H9 (cell line): Measurements from ENCODE around the gene KCNMB2. TPM values are rescaled to one million over a fixed set of nuclear protein-coding genes. Genes with fewer than 3 reads are reported as not detected.

Experiments
- DNase-seq: peaks from one replicate; pipeline ENCODE4 v3.0.0-alpha.2; 2017
- H2AFZ ChIP-seq: one replicate; pipeline ENCODE4 v1.6.1; 2013; ENCODE audit warnings: mild to moderate bottlenecking, low read length, control low read depth, moderate library complexity
- H2AK5ac ChIP-seq: 2 replicates; pipeline ENCODE4 v1.6.1; 2013; ENCODE audit warnings: low read length, control low read depth, mixed read lengths; ENCODE audit not compliant: insufficient read length
- H2BK120ac ChIP-seq: one replicate; pipeline ENCODE4 v1.6.1; 2013; ENCODE audit warnings: low read depth, mild to moderate bottlenecking, low read length, control low read depth, inconsistent platforms; ENCODE audit not compliant: poor library complexity, severe bottlenecking
- H2BK12ac ChIP-seq: 2 replicates; pipeline ENCODE4 v1.6.1; 2013; ENCODE audit warnings: low read length, control low read depth, mixed read lengths, low read depth; ENCODE audit not compliant: insufficient read length
- H2BK15ac ChIP-seq: 2 replicates; pipeline ENCODE4 v1.6.1; 2013; ENCODE audit warnings: low read depth, low read length, control low read depth
- H2BK20ac ChIP-seq: one replicate; pipeline ENCODE4 v1.6.1; 2013; ENCODE audit warnings: low read depth, mild to moderate bottlenecking, low read length, control low read depth, inconsistent platforms; ENCODE audit not compliant: poor library complexity, severe bottlenecking
- H2BK5ac ChIP-seq: 2 replicates; pipeline ENCODE4 v1.6.1; 2013; ENCODE audit warnings: low read length, control low read depth, mixed read lengths; ENCODE audit not compliant: insufficient read length
- H3K14ac ChIP-seq: 2 replicates; pipeline ENCODE4 v1.6.1; 2013; ENCODE audit warnings: low read length, control low read depth; ENCODE audit not compliant: insufficient read depth
- H3K18ac ChIP-seq: 2 replicates; pipeline ENCODE4 v1.6.1; 2013; ENCODE audit warnings: low read depth, mild to moderate bottlenecking, mixed read lengths, low read length, control low read depth; ENCODE audit not compliant: insufficient read length
- H3K23ac ChIP-seq: 2 replicates; pipeline ENCODE4 v1.6.1; 2013; ENCODE audit warnings: low read length, control low read depth, mixed read lengths, low read depth; ENCODE audit not compliant: insufficient read length
- H3K23me2 ChIP-seq: 2 replicates; pipeline ENCODE4 v1.6.1; 2013; ENCODE audit warnings: low read depth, mild to moderate bottlenecking, mixed read lengths, low read length, control low read depth; ENCODE audit not compliant: insufficient read length, poor library complexity, severe bottlenecking
- H3K27ac ChIP-seq: 2 replicates; pipeline ENCODE4 v1.5.1; 2013; ENCODE audit warnings: low read length, control low read depth, mixed read lengths, low read depth; ENCODE audit not compliant: insufficient read length
- H3K27me3 ChIP-seq: 2 replicates; pipeline ENCODE4 v1.6.1; 2013; ENCODE audit warnings: low read length, control low read depth, inconsistent platforms; ENCODE audit not compliant: insufficient read depth
- H3K4ac ChIP-seq: 2 replicates; pipeline ENCODE4 v1.6.1; 2013; ENCODE audit warnings: low read depth, mild to moderate bottlenecking, control low read depth, inconsistent platforms, low read length, moderate library complexity
- H3K4me1 ChIP-seq: 2 replicates; pipeline ENCODE4 v1.6.1; 2013; ENCODE audit warnings: low read length, control low read depth, inconsistent platforms; ENCODE audit not compliant: insufficient read depth
- H3K4me2 ChIP-seq: 2 replicates; pipeline ENCODE4 v1.6.1; 2013; ENCODE audit warnings: low read length, control low read depth, mixed read lengths; ENCODE audit not compliant: insufficient read length, insufficient read depth
- H3K56ac ChIP-seq: 2 replicates; pipeline ENCODE4 v1.6.1; 2013; ENCODE audit warnings: low read depth, mild to moderate bottlenecking, mixed read lengths, low read length, control low read depth; ENCODE audit not compliant: insufficient read length
- H3K79me1 ChIP-seq: 2 replicates; pipeline ENCODE4 v1.6.1; 2013; ENCODE audit warnings: low read depth, mild to moderate bottlenecking, moderate library complexity, low read length, control low read depth, inconsistent platforms; ENCODE audit not compliant: insufficient read depth, poor library complexity, severe bottlenecking
- H3K79me2 ChIP-seq: 2 replicates; pipeline ENCODE4 v1.6.1; 2013; ENCODE audit warnings: low read length, control low read depth, inconsistent platforms; ENCODE audit not compliant: insufficient read depth
- H3K9ac ChIP-seq: 2 replicates; pipeline ENCODE4 v1.6.1; 2013; ENCODE audit warnings: low read length, control low read depth, mixed read lengths; ENCODE audit not compliant: insufficient read length; ENCODE audit errors: extremely low read depth
- H3K9me3 ChIP-seq: one replicate; pipeline ENCODE4 v1.6.1; 2013; ENCODE audit warnings: low read depth, low read length, inconsistent platforms; ENCODE audit not compliant: control insufficient read depth
- H3T11ph ChIP-seq: one replicate; pipeline ENCODE4 v1.6.1; 2013; ENCODE audit warnings: mild to moderate bottlenecking, low read length, control low read depth, inconsistent platforms
- H4K20me1 ChIP-seq: one replicate; pipeline ENCODE4 v1.6.1; 2013; ENCODE audit not compliant: control insufficient read depth, insufficient read length, insufficient read depth
- H4K5ac ChIP-seq: 2 replicates; pipeline ENCODE4 v1.6.1; 2013; ENCODE audit warnings: low read depth, mild to moderate bottlenecking, mixed read lengths, low read length, control low read depth; ENCODE audit not compliant: insufficient read length
- H4K8ac ChIP-seq: replicated peaks from 2 replicates; pipeline ENCODE4 v1.6.1; 2013; ENCODE audit warnings: low read length, control low read depth, mixed read lengths, low read depth; ENCODE audit not compliant: insufficient read length
- H4K91ac ChIP-seq: 2 replicates; pipeline ENCODE4 v1.6.1; 2013; ENCODE audit warnings: low read depth, mild to moderate bottlenecking, moderate library complexity, mixed read lengths, low read length, control low read depth; ENCODE audit not compliant: insufficient read length
- H3K27ac Mint-ChIP-seq, 3 experiments: 2 replicates in 2 of 3; 3 replicates in 1 of 3; pipeline ENCODE4 v1.8.0; 2020 to 2021; ENCODE audit warnings: mixed read lengths in 3 of 3, mild to moderate bottlenecking in 1 of 3, moderate library complexity in 1 of 3
- H3K27me3 Mint-ChIP-seq: 2 replicates; pipeline ENCODE4 v1.8.0; 2021; ENCODE audit warnings: low read depth, mild to moderate bottlenecking, moderate library complexity, mixed read lengths
- H3K36me3 Mint-ChIP-seq, 3 experiments: 2 replicates in 2 of 3; 3 replicates in 1 of 3; pipeline ENCODE4 v1.8.0; 2020 to 2021; ENCODE audit warnings: low read depth in 3 of 3, mixed read lengths in 3 of 3; ENCODE audit not compliant: insufficient read depth in 1 of 3
- H3K4me1 Mint-ChIP-seq, 2 experiments: 2 replicates each; pipeline ENCODE4 v1.8.0; 2020; ENCODE audit warnings: mixed read lengths in 2 of 2
- H3K4me3 Mint-ChIP-seq, 2 experiments: 2 replicates in 1 of 2; 3 replicates in 1 of 2; pipeline ENCODE4 v1.8.0; 2020 to 2021; ENCODE audit warnings: mild to moderate bottlenecking in 2 of 2, mixed read lengths in 2 of 2, moderate library complexity in 1 of 2
- H3K9me3 Mint-ChIP-seq, 2 experiments: 2 replicates in 1 of 2; 3 replicates in 1 of 2; pipeline ENCODE4 v1.8.0; 2020; ENCODE audit warnings: mild to moderate bottlenecking in 2 of 2, mixed read lengths in 2 of 2, moderate library complexity in 1 of 2
- WGBS: extraction: QIAGEN DNeasy Blood & Tissue Kit; methylation state at CpG from one replicate; pipeline ENCODE4 v1.1.7; 2013; ENCODE audit warnings: missing lambda C conversion rate, low lambda C conversion rate, mixed read lengths; ENCODE audit not compliant: insufficient read length; ENCODE audit errors: extremely low coverage; 5-methylcytosine and 5-hydroxymethylcytosine counted together
- total RNA-seq: library from RNA; stranded (reverse); gene quantifications from 2 replicates; pipeline ENCODE4 v1.2.1, GENCODE V29; 2021
- TF ChIP-seq, protein P1 (sequence below): fragments of 200-600 bp; sonication (generic); conservative IDR thresholded peaks from 3 replicates; pipeline ENCODE4 v1.8.0; 2021; ENCODE audit warnings: antibody characterized with exemption, mild to moderate bottlenecking

Gene KCNMB2
- total RNA-seq, 1 experiment from 2014 or later: not detected

DNA sequence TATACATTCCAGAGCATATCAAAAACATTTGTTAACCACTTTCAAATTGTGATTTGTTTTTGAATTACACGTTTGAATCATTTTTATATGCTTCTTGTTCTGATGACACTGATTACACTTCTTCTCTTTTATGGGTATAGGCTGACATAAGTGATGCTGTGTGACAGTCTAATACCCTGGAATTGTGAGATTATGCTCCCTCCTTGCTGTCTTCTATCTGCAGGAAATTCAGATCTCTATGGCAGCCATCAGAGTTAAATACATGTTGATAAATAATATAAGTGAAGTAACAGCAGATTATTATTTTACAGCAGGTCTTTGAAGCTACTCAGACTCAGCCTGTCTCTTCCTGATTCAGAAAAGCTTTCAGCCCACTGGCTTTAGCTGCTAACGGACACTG is 286.5 kb downstream of the KCNMB2 start:
- Histone ChIP-seq H3K79me2 (no peaks in the 10 kb centered on the region; the same call in 1 of the 2 replicates), H3K79me1 (no peaks in the 10 kb centered on the region), H3K27ac (no peak overlapping the region), H2AK5ac (no peak overlapping the region), H2BK20ac (no peak overlapping the region), H2AFZ (no peak overlapping the region), H3K9me3 (no peaks in the 10 kb centered on the region), H3K4ac (no peak overlapping the region), H3K56ac (no peak overlapping the region), H4K5ac (no peak overlapping the region), H2BK12ac (no peak overlapping the region), H2BK5ac (no peak overlapping the region), H3K9ac (no peak overlapping the region), H3K27me3 (no peaks in the 10 kb centered on the region), H3T11ph (no peak overlapping the region), H2BK15ac (no peak overlapping the region), H4K20me1 (no peaks in the 10 kb centered on the region), H3K4me1 (no peaks in the 10 kb centered on the region; the same call in 1 of the 2 replicates), H3K4me2 (no peak overlapping the region), H4K8ac (no peak overlapping the region), H4K91ac (no peak overlapping the region), H3K23ac (no peak overlapping the region), H3K14ac (no peak overlapping the region), H3K23me2 (no peaks in the 10 kb centered on the region), H3K18ac (no peak overlapping the region), H2BK120ac (no peak overlapping the region)
- no peak for DNase-seq
- no peak overlapping the region for H3K4me3 Mint-ChIP-seq
- H3K4me1 Mint-ChIP-seq: peaks cover 16 to 17% of the 10 kb centered on the region in 2 experiments
- WGBS: no CpG with 5 or more reads among the region's 2 CpGs
- no peaks in the 10 kb centered on the region for H3K27me3 Mint-ChIP-seq
- H3K27ac Mint-ChIP-seq: no peak overlapping the region
- no peaks in the 10 kb centered on the region; a peak in 1 of 5 replicates for H3K9me3 Mint-ChIP-seq
- H3K36me3 Mint-ChIP-seq: no peaks in the 10 kb centered on the region; a peak in 2 of 7 replicates
- TF ChIP-seq, protein P1, sequence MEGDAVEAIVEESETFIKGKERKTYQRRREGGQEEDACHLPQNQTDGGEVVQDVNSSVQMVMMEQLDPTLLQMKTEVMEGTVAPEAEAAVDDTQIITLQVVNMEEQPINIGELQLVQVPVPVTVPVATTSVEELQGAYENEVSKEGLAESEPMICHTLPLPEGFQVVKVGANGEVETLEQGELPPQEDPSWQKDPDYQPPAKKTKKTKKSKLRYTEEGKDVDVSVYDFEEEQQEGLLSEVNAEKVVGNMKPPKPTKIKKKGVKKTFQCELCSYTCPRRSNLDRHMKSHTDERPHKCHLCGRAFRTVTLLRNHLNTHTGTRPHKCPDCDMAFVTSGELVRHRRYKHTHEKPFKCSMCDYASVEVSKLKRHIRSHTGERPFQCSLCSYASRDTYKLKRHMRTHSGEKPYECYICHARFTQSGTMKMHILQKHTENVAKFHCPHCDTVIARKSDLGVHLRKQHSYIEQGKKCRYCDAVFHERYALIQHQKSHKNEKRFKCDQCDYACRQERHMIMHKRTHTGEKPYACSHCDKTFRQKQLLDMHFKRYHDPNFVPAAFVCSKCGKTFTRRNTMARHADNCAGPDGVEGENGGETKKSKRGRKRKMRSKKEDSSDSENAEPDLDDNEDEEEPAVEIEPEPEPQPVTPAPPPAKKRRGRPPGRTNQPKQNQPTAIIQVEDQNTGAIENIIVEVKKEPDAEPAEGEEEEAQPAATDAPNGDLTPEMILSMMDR: no peak
